Measurements from ENCODE around the gene NEUROD2.
"Not testable (repeated sequence)": the region's sequence is repeated elsewhere in the genome, so short reads cannot be mapped to it uniquely, and the experiment has no call there.

The NEUROD2 gene

GRCh38 chr17:39591958-39592954, 15.5 kb downstream of the NEUROD2 start:
- no peak for TF ChIP-seq OSR1 (CRISPR knock-in tag; IDR thresholded peaks at IDR 0.05)
- TF ChIP-seq PPARA (CRISPR knock-in tag; IDR thresholded peaks at IDR 0.05; ENCODE audit: borderline replicate concordance), result no peak
- no peak for TF ChIP-seq ISL1 (CRISPR knock-in tag; IDR thresholded peaks at IDR 0.05)
- no peak for TF ChIP-seq ARNTL (CRISPR knock-in tag; IDR thresholded peaks at IDR 0.05; ENCODE audit: borderline replicate concordance, low read depth)
- peak; percentile 55 for ATAC-seq

DNA sequence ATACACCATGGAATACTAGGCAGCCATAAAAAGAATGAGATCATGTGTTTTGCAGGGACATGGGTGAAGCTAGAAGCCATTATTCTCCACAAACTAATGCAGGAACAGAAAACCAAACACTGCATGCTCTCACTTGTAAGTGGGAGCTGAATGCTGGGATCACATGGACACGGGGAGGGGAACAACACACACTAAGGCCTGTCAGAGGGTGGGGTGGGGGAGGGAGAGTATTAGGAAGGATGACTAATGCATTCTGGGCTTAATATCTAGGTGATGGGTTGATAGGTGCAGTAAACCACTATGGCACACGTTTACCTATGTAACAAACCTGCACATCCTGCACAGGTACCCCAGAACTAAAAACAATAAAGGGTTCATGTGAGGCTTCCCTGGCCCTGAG, 17.5 kb downstream of the NEUROD2 start:
- not testable (repeated sequence) for ATAC-seq

DNA sequence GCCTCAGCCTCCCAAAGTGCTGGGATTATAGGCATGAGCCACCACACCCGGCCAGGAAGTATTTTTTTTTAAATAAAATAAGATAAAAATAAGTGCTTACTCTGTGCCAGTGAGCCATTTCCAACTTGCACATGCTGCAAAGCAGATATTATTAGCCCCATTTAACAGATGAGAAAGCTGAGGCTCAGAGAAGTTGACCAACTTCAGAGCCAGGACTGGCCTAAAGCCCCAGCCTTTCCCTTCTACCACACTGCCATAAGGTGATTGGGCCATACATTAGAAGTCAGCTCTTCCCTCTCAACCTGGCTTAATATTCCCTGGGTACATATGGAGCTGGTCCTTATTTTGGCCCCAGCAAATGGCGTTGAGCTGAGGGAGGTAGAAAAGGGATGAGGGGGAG, 25.1 kb downstream of the NEUROD2 start:
- no peak for ATAC-seq
- no peak for TF ChIP-seq SNAI2 (CRISPR knock-in tag; IDR thresholded peaks at IDR 0.05)
- TF ChIP-seq TOX (CRISPR knock-in tag; IDR thresholded peaks at IDR 0.05; ENCODE audit: borderline replicate concordance), result no peak
- TF ChIP-seq PPARA (CRISPR knock-in tag; IDR thresholded peaks at IDR 0.05; ENCODE audit: borderline replicate concordance), result no peak
- TF ChIP-seq, protein P1, sequence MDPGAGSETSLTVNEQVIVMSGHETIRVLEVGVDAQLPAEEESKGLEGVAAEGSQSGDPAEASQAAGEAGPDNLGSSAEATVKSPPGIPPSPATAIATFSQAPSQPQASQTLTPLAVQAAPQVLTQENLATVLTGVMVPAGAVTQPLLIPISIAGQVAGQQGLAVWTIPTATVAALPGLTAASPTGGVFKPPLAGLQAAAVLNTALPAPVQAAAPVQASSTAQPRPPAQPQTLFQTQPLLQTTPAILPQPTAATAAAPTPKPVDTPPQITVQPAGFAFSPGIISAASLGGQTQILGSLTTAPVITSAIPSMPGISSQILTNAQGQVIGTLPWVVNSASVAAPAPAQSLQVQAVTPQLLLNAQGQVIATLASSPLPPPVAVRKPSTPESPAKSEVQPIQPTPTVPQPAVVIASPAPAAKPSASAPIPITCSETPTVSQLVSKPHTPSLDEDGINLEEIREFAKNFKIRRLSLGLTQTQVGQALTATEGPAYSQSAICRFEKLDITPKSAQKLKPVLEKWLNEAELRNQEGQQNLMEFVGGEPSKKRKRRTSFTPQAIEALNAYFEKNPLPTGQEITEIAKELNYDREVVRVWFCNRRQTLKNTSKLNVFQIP (CRISPR knock-in tag; IDR thresholded peaks at IDR 0.05; ENCODE audit: borderline replicate concordance, low read depth), result no peak
- no peak for TF ChIP-seq GLIS3 (CRISPR knock-in tag; IDR thresholded peaks at IDR 0.05)
- no peak for TF ChIP-seq ZNF8 (CRISPR knock-in tag; IDR thresholded peaks at IDR 0.05)
- no peak for TF ChIP-seq TSHZ2 (CRISPR knock-in tag; IDR thresholded peaks at IDR 0.05)
- no peak for TF ChIP-seq ZNF565 (CRISPR knock-in tag; conservative IDR thresholded peaks at IDR 0.05; ENCODE audit: low read depth)
- no peak for TF ChIP-seq CREB5 (CRISPR knock-in tag; IDR thresholded peaks at IDR 0.05; ENCODE audit: low read depth)
- TF ChIP-seq TCF4 (CRISPR knock-in tag; IDR thresholded peaks at IDR 0.05; ENCODE audit: borderline replicate concordance), result no peak
- TF ChIP-seq ZC3H10 (CRISPR knock-in tag; IDR thresholded peaks at IDR 0.05), result no peak
- no peak for TF ChIP-seq ZNF70 (CRISPR knock-in tag; IDR thresholded peaks at IDR 0.05)
- TF ChIP-seq ESRRG (CRISPR knock-in tag; IDR thresholded peaks at IDR 0.05), result no peak
- no peak for TF ChIP-seq RARB (CRISPR knock-in tag; IDR thresholded peaks at IDR 0.05)
- TF ChIP-seq BACH2 (CRISPR knock-in tag; IDR thresholded peaks at IDR 0.05; ENCODE audit: borderline replicate concordance), result no peak
- no peak for TF ChIP-seq ZFP30 (CRISPR knock-in tag; IDR thresholded peaks at IDR 0.05)
- no peak for TF ChIP-seq OSR1 (CRISPR knock-in tag; IDR thresholded peaks at IDR 0.05)
- TF ChIP-seq PATZ1 (CRISPR knock-in tag; IDR thresholded peaks at IDR 0.05; ENCODE audit: borderline replicate concordance), result no peak
- no peak for TF ChIP-seq CSDC2 (CRISPR knock-in tag; IDR thresholded peaks at IDR 0.05)
- no peak for TF ChIP-seq ISL1 (CRISPR knock-in tag; IDR thresholded peaks at IDR 0.05)

DNA sequence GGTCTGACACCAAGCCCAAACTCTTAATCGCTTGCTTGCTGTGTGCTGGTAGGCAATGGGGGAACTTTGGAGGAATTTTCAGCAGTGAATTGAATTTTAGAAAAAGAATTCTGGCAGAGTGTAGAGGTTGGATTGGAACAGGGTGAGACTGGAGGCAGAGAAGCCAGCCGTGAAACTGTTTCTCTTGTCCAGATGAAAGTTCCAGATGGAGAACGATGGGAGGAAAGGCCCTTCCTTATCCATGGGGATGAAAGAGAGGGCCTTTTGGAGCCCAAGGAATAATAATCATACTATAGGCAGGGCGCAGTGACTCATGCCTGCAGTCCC, 26.0 kb downstream of the NEUROD2 start:
- ATAC-seq, result no peak
- TF ChIP-seq ZC3H10 (CRISPR knock-in tag; IDR thresholded peaks at IDR 0.05) (no peak), ZFP3 (CRISPR knock-in tag; IDR thresholded peaks at IDR 0.05) (no peak)
